Activated naive CD4-positive, alpha-beta T cell (primary cell): Measurements from ENCODE around the gene TMPRSS3.

ENCODE experiments used
- DNase-seq, 4 experiments: peaks; one replicate each; lab custom pipeline; 2025; lab: John Stamatoyannopoulos, UW

The TMPRSS3 gene

GRCh38 chr21:42370894-42371654 is 24.8 kb downstream of the TMPRSS3 start:
- DNase-seq, result no peak

GRCh38 chr21:42369821-42370220 is 26.0 kb downstream of the TMPRSS3 start:
- DNase-seq, result no peak

- no peak for DNase-seq
These were observed 28.3 kb downstream of the TMPRSS3 start for GRCh38 chr21:42367367-42368165.

GRCh38 chr21:42366292-42367010 is 29.4 kb downstream of the TMPRSS3 start, which contains the start of gene TFF1:
TSS of gene TFF1 (minus strand) at chr21:42366535. CDS start at chr21:42366495, 40 bp downstream.
- DNase-seq, result no peak

- no peak for DNase-seq
These were observed 30.1 kb downstream of the TMPRSS3 start for GRCh38 chr21:42365770-42366169.

GRCh38 chr21:42364304-42364865 is 31.5 kb downstream of the TMPRSS3 start:
- no peak for DNase-seq

- no peak for DNase-seq
These were observed 32.5 kb downstream of the TMPRSS3 start for GRCh38 chr21:42363312-42363711.

- DNase-seq, result no peak
These were observed 33.2 kb downstream of the TMPRSS3 start for GRCh38 chr21:42362700-42363099.

- no peak for DNase-seq
These were observed 33.7 kb downstream of the TMPRSS3 start for GRCh38 chr21:42362198-42362597.

GRCh38 chr21:42361286-42361685 is 34.6 kb downstream of the TMPRSS3 start:
- no peak for DNase-seq

GRCh38 chr21:42360317-42360716 is 35.5 kb downstream of the TMPRSS3 start:
- DNase-seq, result no peak

- DNase-seq, result no peak
These were observed 36.9 kb downstream of the TMPRSS3 start for GRCh38 chr21:42358937-42359336.

- DNase-seq, result no peak
These were observed 37.6 kb downstream of the TMPRSS3 start for GRCh38 chr21:42358261-42358660.

GRCh38 chr21:42357307-42357706 is 38.5 kb downstream of the TMPRSS3 start:
- no peak for DNase-seq

- DNase-seq, result no peak
These were observed 39.2 kb downstream of the TMPRSS3 start for GRCh38 chr21:42356650-42357049.

GRCh38 chr21:42356046-42356445 is 39.8 kb downstream of the TMPRSS3 start:
- no peak for DNase-seq

GRCh38 chr21:42353623-42354022 is 42.2 kb downstream of the TMPRSS3 start:
- no peak for DNase-seq

- DNase-seq, result no peak
These were observed 43.3 kb downstream of the TMPRSS3 start for GRCh38 chr21:42352441-42353095.

- DNase-seq, result no peak
These were observed 44.0 kb downstream of the TMPRSS3 start for GRCh38 chr21:42351626-42352440.

GRCh38 chr21:42350927-42351426 is 44.9 kb downstream of the TMPRSS3 start, which contains the start of gene TFF2:
TSS of gene TFF2 (minus strand) at chr21:42350994. CDS start at chr21:42350957, 37 bp downstream.
- DNase-seq, result no peak
